Thyroid gland (tissue), 4 donors: Measurements from ENCODE around the gene SESN1. TPM values are rescaled to one million over a fixed set of nuclear protein-coding genes. Genes with fewer than 3 reads are reported as not detected.

Experiments
- DNase-seq, 2 donors: peaks; one replicate each; pipeline ENCODE4 v3.0.0-alpha.2; 2019
- H3K27ac ChIP-seq, 3 donors: fragments of 200-600 bp; sonication (generic); 1 replicate in 2 of 3; 2 replicates in 1 of 3; pipeline ENCODE4 v1.5.1; 2016 to 2019; ENCODE audit warnings: mild to moderate bottlenecking in 1 of 3, moderate library complexity in 1 of 3
- H3K27me3 ChIP-seq: fragments of 200-600 bp; sonication (generic); one replicate; pipeline ENCODE4 v1.5.1; 2019
- H3K36me3 ChIP-seq, 2 donors: fragments of 200-600 bp; sonication (generic); one replicate each; pipeline ENCODE4 v1.5.1; 2016 to 2019
- H3K4me1 ChIP-seq, 2 donors: fragments of 200-600 bp; sonication (generic); one replicate each; pipeline ENCODE4 v1.5.1; 2017 to 2019
- H3K4me3 ChIP-seq, 3 donors: fragments of 200-600 bp; sonication (generic); replicated peaks in 1 of 3; 1 replicate in 2 of 3; 2 replicates in 1 of 3; pipeline ENCODE4 v1.5.1; 2016; ENCODE audit warnings: mild to moderate bottlenecking in 1 of 3
- H3K9me3 ChIP-seq: fragments of 200-600 bp; sonication (generic); one replicate; pipeline ENCODE4 v1.5.1; 2017
- CTCF ChIP-seq, 6 experiments: fragments of 200-600 bp in 3 of 6; fragments of 450-650 bp in 3 of 6; sonication (generic) in 3 of 6; IDR thresholded peaks; one replicate each; pipeline ENCODE4 v1.5.1; 2016 to 2019; ENCODE audit warnings: antibody characterized with exemption in 6 of 6, mild to moderate bottlenecking in 2 of 6, inconsistent platforms in 1 of 6, moderate library complexity in 1 of 6
- POLR2A ChIP-seq, 2 donors: fragments of 450-650 bp; IDR thresholded peaks; one replicate each; pipeline ENCODE4 v1.6.1; 2017; ENCODE audit warnings: antibody characterized with exemption in 2 of 2, mild to moderate bottlenecking in 2 of 2, moderate library complexity in 1 of 2
- WGBS, 2 donors: methylation state at CpG; one replicate each; pipeline ENCODE4 v1.1.5; 2017; 5-methylcytosine and 5-hydroxymethylcytosine counted together
- intact Hi-C: fragments of 100-400 bp; cut with DNase I; formaldehyde crosslinking; loops from one replicate; pipeline ENCODE4 v1.15.1; 2023
- total RNA-seq, 4 donors: library from RNA; depleted of rRNA; stranded (reverse); fragments of >200 nt; gene quantifications; one replicate each; pipeline ENCODE4 v1.2.3, GENCODE V29; 2016

Gene SESN1
- total RNA-seq, 4 donors from 2014 or later = 43.8 to 68.1 (median 58.1) TPM

GRCh38 chr6:109023356-109023925 lies 71.2 kb downstream of the SESN1 start:
- Histone ChIP-seq H3K4me1 (peaks cover 26% of the 10 kb centered on the region in 2 donors), H3K27me3 (no peaks in the 10 kb centered on the region), H3K36me3 (no peaks in the 10 kb centered on the region), H3K9me3 (no peaks in the 10 kb centered on the region), H3K4me3 (no peak overlapping the region), H3K27ac (no peak overlapping the region)
- TF ChIP-seq CTCF (IDR thresholded peaks at IDR 0.05) = no peak
- no peak for TF ChIP-seq POLR2A (IDR thresholded peaks at IDR 0.05)
- intact Hi-C loops = no loop called here
- DNase-seq = no peak

- no peaks in the 10 kb centered on the region for H3K27me3 ChIP-seq
- no peak overlapping the region for H3K27ac ChIP-seq
- no peak for TF ChIP-seq CTCF (IDR thresholded peaks at IDR 0.05)
- no peak for TF ChIP-seq POLR2A (IDR thresholded peaks at IDR 0.05)
- intact Hi-C loops = no loop called here
- no peak overlapping the region for H3K4me3 ChIP-seq
- H3K9me3 ChIP-seq = no peaks in the 10 kb centered on the region
- no peaks in the 10 kb centered on the region for H3K36me3 ChIP-seq
- WGBS, 2 donors = 96 to 98% methylated on average over 1 of the region's 1 CpG
- peaks cover 26% of the 10 kb centered on the region in 2 donors for H3K4me1 ChIP-seq
- DNase-seq = no peak
These were observed 72.8 kb downstream of the SESN1 start for GRCh38 chr6:109021870-109022269.

- no peak overlapping the region for H3K4me3 ChIP-seq
- H3K4me1 ChIP-seq = peaks cover 28 to 30% of the 10 kb centered on the region in 2 donors
- 24 to 26% methylated on average over 1 of the region's 1 CpG for WGBS, 2 donors
- H3K27me3 ChIP-seq = no peaks in the 10 kb centered on the region
- TF ChIP-seq CTCF (IDR thresholded peaks at IDR 0.05) = no peak
- no peak for TF ChIP-seq POLR2A (IDR thresholded peaks at IDR 0.05)
- H3K27ac ChIP-seq = no peak overlapping the region
- H3K9me3 ChIP-seq = no peaks in the 10 kb centered on the region
- intact Hi-C loops = loop anchor here (10.0 kb wide), 1 partner anchor 45 kb away; no protein-coding TSS in a partner anchor
- H3K36me3 ChIP-seq = no peaks in the 10 kb centered on the region
- DNase-seq = no peak
These were observed 74.7 kb downstream of the SESN1 start for GRCh38 chr6:109019911-109020310.

GRCh38 chr6:109015176-109015575 lies 79.5 kb downstream of the SESN1 start:
- Histone ChIP-seq H3K9me3 (no peaks in the 10 kb centered on the region), H3K4me3 (no peak overlapping the region), H3K27ac (peak overlapping the region in 2 of 3 donors; percentile 7 to 53), H3K36me3 (no peaks in the 10 kb centered on the region), H3K4me1 (peaks cover 47 to 52% of the 10 kb centered on the region in 2 donors), H3K27me3 (no peaks in the 10 kb centered on the region)
- no peak for DNase-seq
- intact Hi-C loops = loop anchor here (10.0 kb wide), 1 partner anchor 50 kb away; no protein-coding TSS in a partner anchor
- no peak for TF ChIP-seq CTCF (IDR thresholded peaks at IDR 0.05)
- TF ChIP-seq POLR2A (IDR thresholded peaks at IDR 0.05) = no peak

GRCh38 chr6:109014606-109015005 lies 80.0 kb downstream of the SESN1 start:
- intact Hi-C loops = loop anchor here (10.0 kb wide), 1 partner anchor 50 kb away; no protein-coding TSS in a partner anchor
- TF ChIP-seq CTCF (IDR thresholded peaks at IDR 0.05) = no peak
- DNase-seq = no peak

More at GRCh38 chr6:109014606-109015005, 80.0 kb downstream of the SESN1 start:
- WGBS, 2 donors = 85 to 93% methylated on average over 2 of the region's 2 CpGs
- H3K4me3 ChIP-seq = no peak overlapping the region
- H3K9me3 ChIP-seq = no peaks in the 10 kb centered on the region
- no peaks in the 10 kb centered on the region for H3K36me3 ChIP-seq
- peak overlapping the region; percentile 2 to 97 (median 53) for H3K27ac ChIP-seq
- peaks cover 45 to 47% of the 10 kb centered on the region in 2 donors for H3K4me1 ChIP-seq
- no peaks in the 10 kb centered on the region for H3K27me3 ChIP-seq
